C4-2B (cell line): ENCODE data around the gene MRPL48.

Experiments
- CTCF ChIP-seq: fragments of 450-650 bp; conservative IDR thresholded peaks from 2 replicates; pipeline ENCODE4 v1.5.1; 2017; ENCODE audit warnings: mild to moderate bottlenecking
- ZFX ChIP-seq: fragments of 450-650 bp; IDR thresholded peaks from 2 replicates; pipeline ENCODE4 v1.6.1; 2017

- TF ChIP-seq CTCF (no peak), ZFX (no peak)
Measured at GRCh38 chr11:73781303-73781702, 6.4 kb upstream of the MRPL48 start.
